HG03575 (cell line): ENCODE measurements around the gene FXR2.

Experiments used
- ATAC-seq: cut with Tn5 transposase; IDR thresholded peaks from one replicate; pipeline ENCODE4 v1.9.1; 2021; ENCODE audit not compliant: unreplicated experiment, insufficient number of reproducible peaks, low FRiP score; ENCODE audit errors: extremely low read depth

FXR2 gene

DNA sequence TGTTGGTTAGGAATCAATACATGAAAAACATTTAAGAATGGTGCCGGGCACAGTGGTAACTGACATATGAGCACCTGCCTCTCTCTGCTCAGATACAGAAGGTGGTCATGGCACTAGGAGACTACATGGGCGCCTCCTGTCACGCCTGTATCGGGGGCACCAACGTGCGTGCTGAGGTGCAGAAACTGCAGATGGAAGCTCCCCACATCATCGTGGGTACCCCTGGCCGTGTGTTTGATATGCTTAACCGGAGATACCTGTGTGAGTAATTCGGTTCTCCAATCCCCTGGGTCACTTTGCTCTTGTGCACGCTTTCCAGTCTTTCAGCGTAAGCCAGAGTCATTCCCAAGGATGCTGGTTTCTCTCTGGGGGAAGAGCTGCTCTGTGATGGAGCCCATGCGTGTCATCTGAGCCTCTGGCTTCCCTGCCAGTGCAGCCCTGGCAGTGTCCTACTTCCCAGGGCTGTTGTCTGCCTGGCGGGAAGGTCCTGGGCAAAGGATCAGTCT, 38.2 kb downstream of the FXR2 start:
- ATAC-seq, result no peak

GRCh38 chr17:7575959-7576358, 38.7 kb downstream of the FXR2 start:
- ATAC-seq, result no peak

DNA sequence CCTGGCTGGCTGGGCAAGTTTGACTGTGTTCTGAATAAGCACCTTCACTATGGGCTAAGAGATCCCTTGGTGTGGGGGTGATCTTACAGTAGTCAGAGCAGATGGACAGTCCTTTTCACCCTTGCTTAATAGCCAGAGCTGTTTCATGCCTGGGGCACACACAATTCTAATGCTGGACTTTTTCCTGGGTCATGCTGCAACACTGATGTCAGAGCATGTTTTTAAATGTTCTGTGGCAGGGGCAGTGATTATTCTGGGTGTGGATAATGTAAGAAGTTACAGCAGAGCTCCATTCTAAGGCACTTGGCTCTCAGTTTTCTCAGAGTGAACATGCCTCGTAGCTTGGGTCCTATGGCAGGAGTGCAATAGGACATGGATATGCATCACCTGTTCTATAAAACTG, 39.2 kb downstream of the FXR2 start:
- ATAC-seq, result no peak

- no peak for ATAC-seq
These were observed 40.3 kb downstream of the FXR2 start for GRCh38 chr17:7574176-7574953.

GRCh38 chr17:7573324-7574080, 41.2 kb downstream of the FXR2 start:
- ATAC-seq, result no peak

GRCh38 chr17:7572588-7573323, 41.9 kb downstream of the FXR2 start:
- no peak for ATAC-seq

GRCh38 chr17:7572338-7572587, 42.4 kb downstream of the FXR2 start:
- no peak for ATAC-seq

DNA sequence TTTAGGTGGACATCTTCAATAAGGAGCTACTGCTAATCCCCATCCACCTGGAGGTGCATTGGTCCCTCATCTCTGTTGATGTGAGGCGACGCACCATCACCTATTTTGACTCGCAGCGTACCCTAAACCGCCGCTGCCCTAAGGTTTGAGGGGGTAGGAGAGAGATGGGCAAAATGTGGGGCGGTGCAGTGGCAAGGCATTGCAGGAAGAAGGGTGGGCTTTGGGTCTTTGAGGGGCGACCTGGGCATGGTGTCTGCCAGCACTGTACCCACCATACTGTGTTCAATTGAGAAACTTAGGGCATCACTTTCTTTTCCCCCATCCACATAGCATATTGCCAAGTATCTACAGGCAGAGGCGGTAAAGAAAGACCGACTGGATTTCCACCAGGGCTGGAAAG, 44.3 kb downstream of the FXR2 start:
- no peak for ATAC-seq

- ATAC-seq, result no peak
These were observed 45.1 kb downstream of the FXR2 start for GRCh38 chr17:7569571-7569970.

DNA sequence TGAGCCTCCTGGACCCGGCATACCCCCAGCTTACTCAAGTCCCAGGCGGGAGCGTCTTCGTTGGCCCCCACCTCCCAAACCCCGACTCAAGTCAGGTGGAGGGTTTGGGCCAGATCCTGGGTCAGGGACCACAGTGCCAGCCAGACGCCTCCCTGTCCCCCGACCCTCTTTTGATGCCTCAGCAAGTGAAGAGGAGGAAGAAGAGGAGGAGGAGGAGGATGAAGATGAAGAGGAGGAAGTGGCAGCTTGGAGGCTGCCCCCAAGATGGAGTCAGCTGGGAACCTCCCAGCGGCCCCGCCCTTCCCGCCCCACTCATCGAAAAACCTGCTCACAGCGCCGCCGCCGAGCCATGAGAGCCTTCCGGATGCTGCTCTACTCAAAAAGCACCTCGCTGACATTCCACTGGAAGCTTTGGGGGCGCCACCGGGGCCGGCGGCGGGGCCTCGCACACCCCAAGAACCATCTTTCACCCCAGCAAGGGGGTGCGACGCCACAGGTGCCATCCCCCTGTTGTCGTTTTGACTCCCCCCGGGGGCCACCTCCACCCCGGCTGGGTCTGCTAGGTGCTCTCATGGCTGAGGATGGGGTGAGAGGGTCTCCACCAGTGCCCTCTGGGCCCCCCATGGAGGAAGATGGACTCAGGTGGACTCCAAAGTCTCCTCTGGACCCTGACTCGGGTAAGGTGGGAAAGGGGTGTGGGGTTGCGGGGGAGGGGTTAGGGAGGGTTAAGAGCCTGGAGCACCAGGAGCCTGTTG, 51.4 kb downstream of the FXR2 start:
- ATAC-seq, result no peak

- no peak for ATAC-seq
These were observed 52.5 kb downstream of the FXR2 start for GRCh38 chr17:7562208-7562605.

GRCh38 chr17:7561589-7562207, 53.0 kb downstream of the FXR2 start, which contains the start of gene SENP3:
SENP3 (plus strand) TSS chr17:7561919; CDS start chr17:7563077, 1,158 bp downstream.
- ATAC-seq, result no peak

DNA sequence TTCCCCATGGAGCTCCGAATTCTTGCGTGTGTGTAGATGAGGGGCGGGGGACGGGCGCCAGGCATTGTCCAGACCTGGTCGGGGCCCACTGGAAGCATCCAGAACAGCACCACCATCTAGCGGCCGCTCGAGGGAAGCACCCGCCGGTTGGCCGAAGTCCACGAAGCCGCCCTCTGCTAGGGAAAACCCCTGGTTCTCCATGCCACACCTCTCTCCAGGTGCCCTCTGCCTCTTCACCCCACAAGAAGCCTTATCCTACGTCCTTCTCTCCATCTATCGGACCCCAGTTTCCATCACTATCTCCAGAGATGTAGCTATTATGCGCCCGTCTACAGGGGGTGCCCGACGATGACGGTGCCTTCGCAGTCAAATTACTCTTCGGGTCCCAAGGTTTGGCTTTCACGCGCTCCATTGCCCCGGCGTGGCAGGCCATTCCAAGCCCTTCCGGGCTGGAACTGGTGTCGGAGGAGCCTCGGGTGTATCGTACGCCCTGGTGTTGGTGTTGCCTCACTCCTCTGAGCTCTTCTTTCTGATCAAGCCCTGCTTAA, 53.6 kb downstream of the FXR2 start:
- peak; percentile 49 for ATAC-seq

- no peak for ATAC-seq
These were observed 54.3 kb downstream of the FXR2 start for GRCh38 chr17:7560172-7561027.

GRCh38 chr17:7559320-7560171, 55.2 kb downstream of the FXR2 start:
- ATAC-seq, result no peak

- ATAC-seq, result no peak
These were observed 56.0 kb downstream of the FXR2 start, which contains the start of gene TNFSF13 for GRCh38 chr17:7558544-7559319. TNFSF13 (plus strand) TSS chr17:7558750; CDS start chr17:7559040, 290 bp downstream.
